Stimulated activated CD4-positive, alpha-beta T cell treated with anti-CD3 and anti-CD28 coated beads, Interleukin-2, amount 100 ng/mL, for 24 hours (primary cell): Measurements from ENCODE around the gene NFYC.
"Not testable (repeated sequence)": the region's sequence is repeated elsewhere in the genome, so short reads cannot be mapped to it uniquely, and the experiment has no call there.

ENCODE experiments used
- DNase-seq, 2 donors: peaks; one replicate each; pipeline ENCODE4 v3.0.0-alpha.2; 2020

The NFYC gene

DNA sequence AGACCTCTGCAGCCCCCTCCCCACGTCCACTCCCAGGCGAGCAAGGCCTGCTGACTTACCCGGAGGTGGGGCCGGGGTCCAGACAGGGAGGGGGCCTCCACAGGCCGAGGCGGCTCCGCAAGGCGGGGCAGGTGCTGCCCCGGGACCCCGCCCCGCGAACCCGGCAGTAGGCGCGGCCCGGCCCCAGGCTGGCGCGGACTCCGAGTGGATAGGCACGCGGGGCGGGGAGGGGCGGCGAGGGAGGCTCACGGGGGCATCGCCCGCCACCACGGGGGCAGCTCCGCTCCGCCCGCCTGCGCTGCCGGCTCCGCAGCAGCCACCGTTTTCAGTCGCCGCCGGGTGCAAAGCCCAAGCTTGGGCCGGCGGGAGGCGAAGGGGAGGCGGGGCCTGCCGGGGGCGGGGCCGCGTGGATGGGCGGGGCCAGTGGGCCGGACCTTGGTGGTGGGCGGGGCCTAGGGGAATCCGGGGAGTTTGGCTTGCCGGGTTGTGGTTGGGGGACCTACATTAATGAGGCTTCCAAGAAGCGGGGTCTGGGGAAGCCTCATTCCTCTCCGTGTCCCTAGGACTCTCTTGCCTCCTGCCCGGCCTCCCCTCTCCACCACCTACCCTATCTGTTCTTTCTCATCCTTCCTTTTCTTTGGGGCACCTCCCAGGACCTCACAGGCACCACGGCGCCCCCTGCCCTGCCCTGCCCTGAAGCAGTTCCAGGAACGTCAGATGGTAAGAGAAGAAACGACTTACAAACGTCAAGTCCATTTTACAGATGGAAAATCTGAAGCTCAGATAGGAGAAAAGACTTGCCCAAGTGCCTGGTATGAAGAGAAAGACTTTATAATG lies 26.0 kb upstream of the NFYC start, which contains the start of gene RIMS3:
Gene RIMS3 (minus strand): TSS at position 348 of the 837 bp plus-strand sequence. CDS start 23,757 bp downstream, outside the sequence.
- peak; percentile 86 for DNase-seq

DNA sequence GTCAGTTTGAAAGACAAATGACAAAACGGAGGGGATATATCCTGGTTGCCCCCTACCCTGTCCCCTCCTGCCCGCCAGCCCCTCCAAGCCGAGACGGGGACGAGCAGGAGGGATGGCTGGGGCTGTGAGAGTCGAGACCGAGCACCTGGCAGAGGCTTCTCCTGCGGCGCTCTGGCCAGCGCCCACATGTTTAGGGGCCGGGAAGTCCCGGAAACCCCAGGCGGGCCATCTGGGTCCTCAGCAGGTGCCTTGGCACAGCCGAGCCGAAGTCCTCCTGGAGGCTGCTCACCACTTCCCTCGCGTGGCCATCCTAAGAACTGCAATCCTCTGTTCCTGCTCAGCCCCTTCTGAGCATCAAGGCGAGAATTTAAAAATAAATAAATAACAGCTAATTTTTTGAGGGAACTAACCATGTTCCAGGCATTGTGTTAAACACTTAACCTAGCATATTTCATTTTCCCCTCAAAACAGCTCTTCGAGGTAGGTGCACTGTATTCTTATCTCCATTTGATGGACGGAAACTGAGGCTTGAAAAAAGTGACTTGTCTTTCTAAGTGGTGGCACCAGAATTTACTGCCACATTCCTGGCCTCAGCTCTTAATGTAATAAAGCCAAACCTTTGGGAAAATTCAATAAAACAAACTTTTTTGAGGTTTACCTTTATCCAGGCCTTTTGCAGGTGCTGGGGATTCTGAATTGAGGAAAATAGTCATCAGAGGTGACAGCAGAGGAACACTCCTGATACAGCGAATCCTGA lies 22.6 kb upstream of the NFYC start:
- peak; percentile 89 to 92 for DNase-seq

DNA sequence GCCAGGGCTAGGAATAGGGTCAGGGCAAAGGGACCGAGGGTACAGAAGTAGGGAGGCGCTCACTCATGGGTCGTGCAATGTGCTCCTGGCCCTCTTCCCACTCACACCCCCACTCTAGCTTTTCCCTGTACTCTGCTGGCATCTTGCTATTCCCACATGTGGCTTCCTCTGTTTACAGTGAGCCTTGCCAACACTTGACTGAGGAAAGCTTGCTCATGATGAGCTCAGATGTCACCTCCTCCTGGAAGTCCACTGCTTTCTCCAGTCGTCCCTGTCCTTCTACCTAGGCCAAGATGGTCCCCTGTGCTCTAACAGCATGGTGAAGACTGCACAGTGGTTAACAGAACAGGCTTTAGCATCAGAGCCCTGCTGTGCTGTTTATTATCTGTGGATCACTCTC lies 18.1 kb upstream of the NFYC start:
- DNase-seq, result no peak

DNA sequence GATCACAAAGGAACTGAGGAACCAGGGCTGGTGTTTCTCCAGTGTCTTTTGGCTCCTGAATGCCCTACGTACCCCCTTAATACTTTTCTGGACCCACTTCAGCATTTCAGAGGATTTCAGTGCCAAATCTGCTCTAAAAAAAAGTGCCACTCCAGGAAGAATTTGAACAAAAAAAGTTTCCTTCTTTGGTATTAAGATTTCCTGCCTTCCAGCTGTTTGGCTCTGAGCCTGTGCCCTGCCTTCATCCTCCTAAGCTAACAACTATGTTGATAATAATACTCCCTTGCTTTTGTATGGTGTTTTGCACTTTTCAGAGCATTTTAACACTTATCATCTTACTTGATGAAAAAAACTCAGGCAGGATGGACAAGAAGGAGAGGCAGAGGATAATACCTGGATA lies 15.0 kb upstream of the NFYC start:
- no peak for DNase-seq

DNA sequence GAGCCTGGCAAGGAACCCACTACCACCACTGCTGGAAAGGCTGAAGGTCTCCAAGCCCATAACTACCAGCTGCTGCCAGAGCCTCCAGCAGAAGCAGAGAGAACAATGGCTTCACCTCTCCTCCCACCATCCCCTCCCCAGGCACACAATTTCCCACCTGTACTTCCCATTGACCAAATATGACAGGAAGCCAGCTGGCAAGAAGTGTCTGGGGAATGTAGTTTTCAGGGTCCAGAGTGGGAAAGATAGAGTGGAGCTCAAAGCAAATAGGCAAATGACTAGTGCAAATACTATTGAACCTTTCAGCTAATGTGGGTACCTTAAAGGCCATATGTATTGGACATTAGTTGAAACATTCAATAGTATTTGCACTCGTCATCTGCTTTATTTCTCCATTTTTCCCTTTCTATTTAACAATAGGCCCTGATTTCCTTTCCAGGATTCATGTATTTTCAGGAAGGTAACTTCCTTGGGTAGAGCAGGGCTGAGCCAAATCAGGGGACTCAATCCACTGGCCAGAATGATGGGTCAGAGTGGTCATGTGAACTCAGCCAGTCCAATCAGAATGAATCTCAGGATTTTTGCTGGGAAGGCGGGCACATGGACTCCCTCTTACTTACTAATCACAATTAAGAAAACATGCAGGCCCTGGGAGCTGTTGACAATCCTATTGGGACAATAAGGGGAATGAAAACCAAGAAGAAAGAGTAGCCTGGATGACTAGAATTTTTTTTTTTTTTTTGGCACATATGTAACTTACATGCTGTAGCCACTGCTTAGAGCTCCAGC lies 12.1 kb upstream of the NFYC start:
- DNase-seq, result no peak

DNA sequence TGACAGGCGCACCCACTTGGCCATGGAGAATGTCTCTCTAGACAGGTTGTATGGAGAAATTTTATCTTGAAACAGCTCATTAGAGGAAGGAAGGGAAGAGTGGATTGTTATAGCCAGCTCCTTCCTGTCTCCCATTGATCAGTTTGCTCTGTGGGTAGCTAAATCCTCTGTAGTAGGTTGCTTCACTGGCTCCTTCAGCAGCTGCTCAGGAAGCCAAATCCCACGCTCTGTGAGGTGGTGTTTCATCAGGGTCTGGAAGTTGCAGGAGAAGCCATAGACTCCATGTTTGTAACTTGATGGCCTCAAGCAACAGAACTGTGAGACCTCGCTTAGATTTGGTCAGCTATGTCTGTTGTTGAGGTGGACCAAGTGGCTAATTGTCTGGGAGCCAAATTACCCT lies 6.8 kb upstream of the NFYC start:
- no peak for DNase-seq

DNA sequence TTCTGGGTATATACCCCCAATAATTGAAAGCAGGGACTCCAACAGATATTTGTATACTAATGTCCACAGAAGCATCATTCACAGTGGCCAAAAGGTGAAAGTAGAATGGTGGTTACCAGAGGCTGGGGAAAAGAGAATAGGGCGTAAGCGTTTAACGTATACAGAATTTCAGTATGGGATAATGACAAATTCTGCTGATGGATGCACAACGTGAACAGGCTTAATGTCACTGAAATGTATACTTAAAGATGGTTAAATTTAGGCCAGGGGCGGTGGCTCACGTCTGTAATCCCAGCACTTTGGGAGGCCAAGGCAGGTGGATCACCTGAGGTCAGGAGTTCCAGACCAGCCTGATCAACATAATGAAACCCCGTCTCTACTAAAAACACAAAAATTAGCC lies 4.4 kb upstream of the NFYC start:
- no peak for DNase-seq

DNA sequence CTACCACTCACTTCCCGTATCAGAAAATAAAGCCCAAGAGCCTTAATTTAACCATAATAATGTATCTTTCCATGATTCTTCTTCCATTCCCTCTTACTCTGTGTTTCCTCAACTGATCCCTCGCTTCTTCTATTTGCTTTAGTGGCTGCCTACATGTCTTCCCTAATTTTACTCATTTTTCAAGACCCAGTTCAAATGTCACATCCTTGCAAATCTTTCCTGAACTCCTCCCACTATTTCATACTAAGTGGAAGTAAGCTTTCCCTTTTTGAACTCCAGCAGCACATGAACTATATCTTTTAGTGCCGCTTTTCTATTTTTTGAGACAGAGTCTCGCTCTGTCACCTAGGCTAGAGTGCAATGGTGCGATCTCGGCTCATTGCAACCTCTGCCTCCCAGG lies 3.8 kb upstream of the NFYC start:
- no peak for DNase-seq

DNA sequence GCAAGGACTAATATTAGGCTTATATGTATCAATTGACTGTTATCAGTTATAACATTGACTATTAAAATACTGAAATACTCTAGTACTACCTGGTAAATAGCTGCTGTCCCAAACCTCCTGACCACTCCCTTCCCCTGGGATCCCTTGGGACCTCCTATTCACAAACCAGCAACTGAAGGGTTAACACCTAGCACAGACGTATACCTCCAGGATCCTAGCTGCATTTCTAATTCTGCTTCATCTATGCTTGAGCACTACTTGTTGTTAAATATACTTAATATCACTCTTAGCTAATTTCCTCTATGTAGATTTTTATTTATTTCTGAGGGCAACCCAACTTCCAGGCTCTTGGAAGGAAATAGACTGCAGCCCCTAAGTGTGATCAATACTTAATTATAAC lies 1.8 kb upstream of the NFYC start:
- no peak for DNase-seq

DNA sequence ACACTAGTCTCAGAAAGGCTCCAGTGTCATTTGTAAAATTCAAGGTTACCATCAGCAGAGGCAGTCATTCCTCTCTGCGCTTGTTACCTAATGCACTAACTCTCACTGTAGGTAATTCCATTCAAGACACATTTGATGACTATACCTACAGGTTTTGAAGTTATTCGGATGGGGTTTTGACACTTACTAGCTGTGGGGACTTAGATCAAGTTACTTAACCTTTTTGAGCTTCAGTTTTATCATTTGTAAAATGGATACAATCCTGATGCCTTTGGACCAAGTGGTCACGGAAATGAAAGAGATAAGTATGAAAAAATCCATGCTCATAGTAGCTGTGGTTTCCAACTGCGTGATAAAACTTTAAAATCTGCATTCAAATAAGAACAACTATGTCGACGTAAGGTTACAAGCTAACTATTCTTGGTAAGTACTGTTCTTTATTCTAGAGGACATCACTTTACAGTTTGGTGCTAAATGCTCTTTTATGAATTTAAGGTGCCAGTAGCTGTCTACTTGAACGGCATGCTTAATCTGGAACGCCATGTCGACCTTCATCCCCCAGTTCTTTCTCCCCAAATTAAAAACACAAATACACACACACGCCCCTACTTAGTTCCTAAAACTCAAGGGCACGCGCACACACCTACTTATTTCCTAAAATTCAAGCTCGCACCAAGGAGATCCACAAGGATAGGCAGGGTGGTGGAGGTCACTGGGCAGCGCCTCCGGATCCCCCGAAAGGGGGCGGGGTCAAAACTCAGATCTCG lies 550 bp upstream of the NFYC start:
- no peak for DNase-seq

DNA sequence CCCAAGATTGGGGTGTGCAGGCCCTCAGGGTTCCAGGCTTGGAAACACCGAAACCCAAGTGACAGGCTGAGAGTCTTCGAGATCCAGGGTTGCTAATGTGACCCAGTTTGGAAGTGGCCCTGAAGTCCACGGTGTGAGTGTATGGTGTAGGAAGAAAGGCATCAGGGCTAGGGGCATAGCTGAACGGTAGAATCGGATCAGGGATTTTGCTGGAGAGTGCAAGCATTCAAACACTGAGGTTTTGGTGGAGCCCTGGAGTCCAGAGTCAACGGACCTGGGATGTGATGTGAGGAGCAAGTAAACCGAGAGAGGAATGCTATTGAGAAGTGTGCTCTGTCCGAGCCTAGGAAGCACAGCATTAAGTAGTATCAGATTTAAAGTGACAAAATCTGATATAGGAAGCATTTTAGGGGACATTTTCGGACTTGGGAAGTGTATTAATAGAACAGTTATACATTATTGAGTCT lies 958 bp downstream of the NFYC start:
- no peak for DNase-seq

DNA sequence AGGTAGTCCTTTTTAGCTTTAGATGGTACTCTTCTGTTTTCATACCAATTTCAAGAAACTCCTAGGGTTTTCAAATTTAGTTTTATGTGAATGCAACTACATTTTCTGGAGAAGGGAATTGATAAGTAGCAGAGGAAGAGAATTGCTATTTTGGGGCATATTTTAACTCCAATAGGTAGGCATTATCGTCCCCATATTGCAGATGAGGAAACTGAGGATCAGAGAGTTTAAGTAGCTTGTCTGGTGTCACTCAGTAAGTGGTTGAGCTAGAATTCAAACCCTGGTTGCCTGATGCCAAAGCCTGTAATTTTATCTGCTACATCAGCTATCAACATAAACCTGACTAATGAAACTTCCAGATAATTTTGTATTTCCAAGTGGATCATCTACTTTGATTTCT lies 1.9 kb downstream of the NFYC start:
- DNase-seq, result no peak

DNA sequence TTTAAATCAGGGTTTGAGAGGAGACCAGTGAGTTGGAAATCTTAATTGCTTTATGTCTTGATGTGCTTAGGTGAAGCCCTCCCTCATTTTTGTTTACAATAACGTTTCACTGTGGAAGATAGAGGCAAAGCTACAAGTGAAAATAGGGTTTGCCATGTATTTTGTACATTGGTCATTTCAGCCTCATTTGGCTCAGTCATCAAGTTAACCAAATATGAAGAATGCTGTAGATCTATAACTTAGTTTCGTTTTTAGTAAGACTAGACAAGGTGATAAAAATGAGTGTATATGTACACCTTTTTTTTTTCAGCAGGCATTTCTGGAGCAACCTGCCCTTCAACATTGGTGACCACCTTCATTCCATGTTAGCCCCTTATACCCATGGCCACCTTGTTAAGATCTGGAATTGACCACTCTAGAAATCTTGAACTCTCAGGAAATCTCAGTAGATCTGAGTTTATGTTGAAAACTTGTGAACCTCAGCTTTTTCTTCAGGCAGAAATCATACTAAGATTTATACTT lies 2.9 kb downstream of the NFYC start:
- DNase-seq, result no peak

DNA sequence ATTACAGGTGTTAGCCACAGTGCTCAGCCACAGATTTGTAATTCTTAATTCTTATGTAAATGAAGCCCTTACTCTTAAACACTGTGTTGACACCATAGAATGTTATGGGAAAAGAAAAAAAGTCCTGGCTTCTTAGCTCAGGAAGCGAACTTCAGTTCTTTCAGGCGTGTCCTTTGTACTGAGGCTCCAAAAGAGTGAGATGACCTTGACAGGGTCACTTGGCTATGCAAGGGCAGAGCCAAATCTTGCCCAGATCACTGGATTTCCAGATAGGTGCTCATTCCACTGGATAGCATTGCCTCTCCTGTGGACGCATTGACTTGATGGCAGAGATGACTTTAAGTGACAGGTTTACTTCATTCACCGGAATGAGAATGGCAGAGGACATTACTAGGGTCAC lies 4.8 kb downstream of the NFYC start:
- DNase-seq, result no peak

DNA sequence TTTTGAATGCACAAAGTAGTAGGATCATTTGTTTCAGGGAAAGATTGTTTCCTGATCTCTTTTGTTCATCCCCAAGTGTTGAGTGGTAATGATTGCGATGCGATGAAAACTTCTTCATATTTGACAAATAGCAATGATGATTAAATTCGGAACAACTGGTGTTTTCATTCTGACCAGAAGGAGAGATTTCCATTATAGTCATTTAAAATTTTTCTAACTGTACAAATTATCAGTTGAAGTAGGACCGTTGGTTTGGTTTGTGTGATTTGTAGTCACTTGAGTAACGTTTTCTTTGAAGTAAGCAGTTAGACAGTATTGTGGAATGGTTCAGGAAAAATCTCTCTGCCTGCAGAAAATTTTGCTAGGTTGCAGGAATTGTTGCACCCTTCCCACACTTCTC lies 5.9 kb downstream of the NFYC start:
- DNase-seq, result no peak

DNA sequence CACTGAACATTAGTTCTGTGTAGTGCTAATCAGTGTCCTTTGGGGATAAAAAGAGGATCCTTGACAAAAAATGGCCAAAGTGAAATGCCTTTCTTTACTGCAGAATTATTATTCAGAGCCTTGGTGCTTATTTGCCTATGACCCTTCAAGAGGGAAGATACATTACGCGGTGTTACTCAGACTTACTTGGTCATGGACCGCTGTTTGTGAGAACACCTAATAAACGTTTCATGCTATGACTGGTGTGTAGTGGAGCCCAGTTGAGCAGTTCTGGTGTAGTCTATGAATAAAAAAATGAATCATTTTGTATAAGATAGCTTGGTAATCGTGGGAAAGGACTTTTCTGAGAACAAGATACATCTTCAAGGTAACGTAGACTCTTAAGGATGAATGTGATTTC lies 8.3 kb downstream of the NFYC start:
- DNase-seq, result no peak

DNA sequence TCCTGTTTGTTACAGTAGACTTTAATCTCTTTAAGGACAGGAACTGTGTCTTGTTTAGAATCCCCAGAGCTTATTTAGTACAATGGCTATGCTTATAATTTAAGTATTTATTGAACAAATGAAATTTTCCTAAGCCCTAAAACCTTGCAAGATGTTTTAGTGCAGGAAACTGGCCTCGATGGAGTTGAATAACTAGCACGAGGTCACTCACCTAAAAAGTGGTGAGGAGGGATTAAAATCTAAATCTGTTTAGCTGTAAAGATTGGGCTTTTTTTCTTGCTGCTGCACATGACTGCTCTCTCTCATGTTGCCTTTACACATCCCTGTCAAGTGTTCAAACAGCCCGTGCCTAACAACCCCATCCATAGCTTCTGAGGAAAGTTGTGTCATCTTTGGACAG lies 10.2 kb downstream of the NFYC start:
- DNase-seq, result no peak

DNA sequence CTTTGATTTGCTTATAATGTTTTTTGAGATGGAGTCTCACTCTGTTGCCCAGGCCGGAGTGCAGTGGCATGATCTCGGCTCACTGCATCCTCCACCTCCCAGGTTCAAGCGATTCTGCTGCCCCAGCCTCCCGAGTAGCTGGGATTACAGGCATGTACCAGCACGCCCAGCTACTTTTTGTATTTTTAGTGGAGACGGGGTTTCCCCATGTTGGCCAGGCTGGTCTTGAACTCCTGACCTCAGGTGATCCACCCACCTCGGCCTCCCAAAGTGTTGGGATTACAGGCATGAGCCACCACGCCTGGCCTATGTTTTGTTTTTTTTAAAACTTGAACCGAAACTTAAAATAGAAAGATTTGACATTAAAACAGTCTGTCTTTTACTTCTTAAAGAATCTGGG lies 11.3 kb downstream of the NFYC start:
- not testable (repeated sequence) for DNase-seq

DNA sequence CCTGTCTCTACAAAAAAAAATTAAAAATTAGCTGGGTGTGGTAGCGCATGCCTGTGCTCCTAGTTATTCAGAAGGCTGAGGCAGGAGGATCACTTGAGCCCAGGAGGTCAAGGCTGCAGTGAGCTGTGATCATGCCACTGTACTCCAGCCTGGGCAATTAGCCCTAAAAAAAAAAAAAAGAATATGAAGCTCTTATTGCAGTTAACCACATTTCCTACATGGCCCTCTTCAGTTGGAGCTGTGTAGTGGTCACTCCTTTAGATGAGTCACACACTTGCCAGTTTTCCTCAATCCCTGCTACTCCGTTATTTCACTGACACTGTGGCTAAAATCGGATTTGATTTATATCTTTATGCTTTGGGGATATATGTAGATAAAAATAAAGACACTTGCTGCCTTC lies 11.8 kb downstream of the NFYC start:
- no peak for DNase-seq

DNA sequence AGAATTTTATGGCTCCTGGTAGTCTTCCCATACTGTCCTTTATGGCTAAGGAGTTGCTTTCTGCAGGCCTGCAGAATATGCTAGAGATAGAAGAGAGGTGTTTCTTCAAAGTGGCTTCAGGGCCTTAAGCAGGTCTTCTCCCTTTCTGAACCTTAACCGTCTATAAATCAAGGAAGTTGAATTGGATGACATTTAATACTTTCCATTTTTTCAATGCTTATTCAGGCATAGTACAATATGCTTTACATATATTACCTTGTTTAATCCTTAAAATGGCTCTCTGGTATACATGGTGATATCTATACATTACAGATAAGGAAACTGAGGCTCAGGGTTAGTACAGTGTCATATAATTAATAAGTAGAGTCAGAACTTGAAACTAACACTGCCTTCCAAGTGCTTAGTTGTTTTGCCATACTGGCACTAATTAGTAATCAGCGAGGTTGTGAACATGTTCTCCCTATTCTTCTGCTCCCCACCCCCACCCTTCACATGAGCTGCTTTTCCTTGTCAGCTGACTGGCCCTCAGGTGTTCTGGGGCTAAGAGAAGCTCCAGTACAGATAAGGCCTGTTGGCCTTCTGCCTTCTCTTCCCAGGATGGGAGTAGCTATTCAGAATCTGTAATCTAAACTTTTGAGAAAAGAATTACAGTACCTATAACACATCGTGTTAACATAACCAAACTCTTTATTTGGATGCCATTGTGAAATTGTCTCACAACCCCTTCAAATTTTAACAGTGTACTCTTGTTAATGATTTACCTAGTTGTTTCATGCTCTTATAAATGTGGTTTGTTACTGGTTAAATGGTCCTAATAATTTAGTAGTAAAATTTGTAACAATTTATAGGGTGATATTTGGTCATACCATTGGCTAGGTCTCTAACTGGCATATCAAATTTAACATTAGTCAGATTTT lies 13.6 kb downstream of the NFYC start:
- no peak for DNase-seq

DNA sequence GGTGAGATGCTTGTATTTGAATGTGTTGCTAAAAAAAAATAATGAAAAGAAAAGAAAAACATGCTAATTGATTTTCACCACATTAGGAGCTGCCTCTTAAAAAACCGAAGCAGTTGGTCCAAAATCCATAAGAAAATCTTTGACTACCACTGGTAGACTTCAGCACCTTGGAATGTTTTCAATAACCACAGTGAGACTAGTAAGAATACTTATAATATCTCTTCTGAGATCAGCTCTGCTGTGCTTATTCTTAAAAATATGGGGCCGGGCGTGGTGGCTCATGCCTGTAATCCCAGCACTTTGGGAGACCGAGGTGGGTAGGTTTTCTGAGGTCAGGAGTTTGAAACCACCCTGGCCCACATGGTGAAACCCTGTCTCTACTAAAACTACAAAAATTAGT lies 15.1 kb downstream of the NFYC start:
- DNase-seq, result no peak
